ENCODE results near the gene CCNK. TPM values are rescaled to one million over a fixed set of nuclear protein-coding genes. Genes with fewer than 3 reads are reported as not detected.

Gene CCNK
- total and polyA plus RNA-seq, 7 experiments from 2014 or later: 16.5 to 139 (median 72.4) TPM

DNA sequence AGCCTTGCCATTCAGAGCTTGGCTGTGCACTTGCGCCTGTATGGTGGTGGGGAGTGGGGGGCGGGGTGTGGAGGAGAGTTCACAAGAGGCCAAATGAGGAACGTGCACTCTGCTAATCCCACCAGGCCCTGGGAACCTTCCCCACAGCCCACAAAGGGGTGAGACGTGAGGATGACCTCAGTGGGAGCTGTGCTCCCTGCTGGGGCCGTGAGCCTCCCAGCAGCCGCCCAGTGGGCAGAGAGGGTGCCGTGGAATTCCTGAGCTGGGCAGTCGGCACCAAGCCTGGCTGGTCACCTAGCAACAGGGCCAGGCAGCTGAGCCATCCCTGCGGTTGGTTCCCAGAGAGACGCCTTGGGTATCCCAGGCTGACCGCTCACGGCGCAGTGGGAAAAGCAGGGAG is 53.7 kb downstream of the CCNK start:
- CTCF ChIA-PET: no interaction called here

DNA sequence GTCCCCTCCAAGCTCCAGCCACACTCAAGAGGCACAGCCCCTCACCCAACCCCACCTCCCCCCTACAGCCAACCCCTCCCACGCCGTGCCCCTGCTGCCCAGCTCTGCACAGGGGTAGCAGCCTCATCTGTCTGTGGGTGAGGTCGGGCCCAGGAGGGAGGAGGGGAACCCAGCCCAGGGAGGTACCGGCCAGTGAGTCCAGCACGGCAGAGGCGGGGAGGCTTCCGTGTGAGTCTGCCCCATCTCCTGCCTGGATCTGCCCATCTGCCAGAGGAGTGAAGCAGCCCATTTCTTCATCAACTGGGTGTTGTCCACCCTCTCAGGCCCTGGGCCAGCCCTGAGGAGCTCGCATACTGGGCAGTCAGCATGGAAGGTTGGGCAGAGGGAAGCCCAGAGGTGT is 54.2 kb downstream of the CCNK start:
- Mint-ChIP-seq H3K27ac (no peak overlapping the region), H3K9me3 (no peaks in the 10 kb centered on the region), H3K27me3 (no peaks in the 10 kb centered on the region), H3K36me3 (no peaks in the 10 kb centered on the region), H3K4me3 (no peak overlapping the region), H3K4me1 (peaks cover 0 to 5% (median 0%) of the 10 kb centered on the region in 7 donors)
- DNase-seq (no peak), ATAC-seq (no peak)
- Histone ChIP-seq H3K4me3 (ENCODE audit: low read length) (no peak overlapping the region), H3K27ac (ENCODE audit: low read depth, low read length) (no peak overlapping the region), H3K36me3 (ENCODE audit: control insufficient read depth in 2 of 3, insufficient read depth in 3 of 3, low read length in 3 of 3) (peaks cover 0 to 4% (median 0%) of the 10 kb centered on the region in 3 experiments), H3K9me3 (ENCODE audit: control insufficient read depth in 2 of 3, low read length in 3 of 3) (no peaks in the 10 kb centered on the region), H3K27me3 (ENCODE audit: control insufficient read depth in 2 of 2, insufficient read depth in 2 of 2, low read length in 2 of 2) (no peaks in the 10 kb centered on the region), H3K4me1 (ENCODE audit: control insufficient read depth in 2 of 2, insufficient read depth in 2 of 2, low read length in 2 of 2) (no peaks in the 10 kb centered on the region)
- CTCF ChIA-PET: no interaction called here
- POLR2A ChIA-PET: no interaction called here
- intact Hi-C loops (cut with micrococcal nuclease): no loop called here

More for the DNA sequence above, 53.7 kb downstream of the CCNK start:
- Histone ChIP-seq H3K9me3 (ENCODE audit: control insufficient read depth in 2 of 3, low read length in 3 of 3) (no peaks in the 10 kb centered on the region), H3K4me1 (ENCODE audit: control insufficient read depth in 2 of 2, insufficient read depth in 2 of 2, low read length in 2 of 2) (no peaks in the 10 kb centered on the region), H3K36me3 (ENCODE audit: control insufficient read depth in 2 of 3, insufficient read depth in 3 of 3, low read length in 3 of 3) (peaks cover 0 to 4% (median 0%) of the 10 kb centered on the region in 3 experiments), H3K27ac (ENCODE audit: low read depth, low read length) (no peak overlapping the region), H3K4me3 (ENCODE audit: low read length) (no peak overlapping the region), H3K27me3 (ENCODE audit: control insufficient read depth in 2 of 2, insufficient read depth in 2 of 2, low read length in 2 of 2) (no peaks in the 10 kb centered on the region)
- ATAC-seq (no peak), DNase-seq (no peak)
- Mint-ChIP-seq H3K36me3 (no peaks in the 10 kb centered on the region), H3K4me3 (no peak overlapping the region), H3K27me3 (no peaks in the 10 kb centered on the region), H3K27ac (no peak overlapping the region), H3K9me3 (no peaks in the 10 kb centered on the region), H3K4me1 (peaks cover 0 to 5% (median 0%) of the 10 kb centered on the region in 7 donors)
- intact Hi-C loops (cut with micrococcal nuclease): no loop called here
- POLR2A ChIA-PET: interaction anchor here (0.7 kb wide), 1 partner anchor 54 kb away, joined by 5 read pairs; the partner anchor contains the start of gene CCNK

DNA sequence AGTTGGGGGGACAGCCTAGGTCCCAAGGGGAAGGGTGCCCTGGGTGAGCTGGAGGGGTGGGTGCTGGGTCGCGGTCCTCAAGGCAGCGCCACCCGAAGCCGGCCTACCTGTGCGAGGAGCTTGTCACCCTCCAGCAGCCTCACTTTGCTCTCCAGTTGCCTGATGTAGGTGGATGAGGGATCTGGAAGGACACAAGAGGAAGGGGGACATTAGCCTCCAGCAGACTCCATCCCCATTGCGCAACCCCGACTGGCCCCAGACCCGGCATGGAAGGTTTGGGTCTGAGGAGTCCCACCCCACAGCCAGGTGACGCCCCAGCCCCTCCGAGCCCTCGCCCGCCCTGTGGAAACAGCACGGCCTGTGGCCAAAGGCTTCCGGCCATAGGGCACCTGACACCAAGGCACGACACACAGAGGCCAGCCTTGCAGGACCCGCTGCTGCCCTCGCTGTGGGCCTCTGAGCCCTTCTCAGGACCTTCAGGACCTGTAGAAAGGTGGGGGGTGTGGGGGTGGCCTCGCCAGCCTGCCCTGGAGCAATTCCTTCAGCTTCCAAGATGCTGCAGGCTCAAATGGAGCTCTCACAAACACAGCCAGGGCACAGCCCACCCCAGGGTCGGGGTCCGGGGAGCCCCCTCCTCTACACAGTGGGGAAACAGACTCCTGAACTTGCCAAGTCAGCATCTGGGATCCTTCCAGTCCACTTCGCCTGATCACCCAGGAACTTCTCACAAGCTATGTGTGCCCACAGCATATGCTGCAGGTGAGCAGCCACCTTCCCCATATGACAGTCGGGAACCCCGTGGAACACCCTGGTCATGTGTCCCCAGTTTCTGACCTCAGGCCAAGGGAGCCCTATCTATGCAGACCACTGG is 54.9 kb downstream of the CCNK start:
- Mint-ChIP-seq H3K27me3 (no peaks in the 10 kb centered on the region), H3K4me1 (peaks cover 0 to 7% (median 1%) of the 10 kb centered on the region in 7 donors), H3K9me3 (no peaks in the 10 kb centered on the region), H3K27ac (no peak overlapping the region), H3K36me3 (no peaks in the 10 kb centered on the region), H3K4me3 (no peak overlapping the region)
- no peak overlapping the region for H3K4me3 ChIP-seq (ENCODE audit: low read length)
- H3K36me3 ChIP-seq (ENCODE audit: control insufficient read depth in 2 of 3, insufficient read depth in 3 of 3, low read length in 3 of 3): peaks cover 0 to 4% (median 0%) of the 10 kb centered on the region in 3 experiments
- no peaks in the 10 kb centered on the region for H3K27me3 ChIP-seq (ENCODE audit: control insufficient read depth in 2 of 2, insufficient read depth in 2 of 2, low read length in 2 of 2)
- ATAC-seq (no peak), DNase-seq (no peak)
- POLR2A ChIA-PET: no interaction called here
- no peaks in the 10 kb centered on the region for H3K4me1 ChIP-seq (ENCODE audit: control insufficient read depth in 2 of 2, insufficient read depth in 2 of 2, low read length in 2 of 2)
- CTCF ChIA-PET: interaction anchor here (0.5 kb wide), 1 partner anchor 52 kb away, joined by 3 read pairs; no protein-coding TSS in a partner anchor
- intact Hi-C loops (cut with micrococcal nuclease): no loop called here
- no peaks in the 10 kb centered on the region for H3K9me3 ChIP-seq (ENCODE audit: control insufficient read depth in 2 of 3, low read length in 3 of 3)
- H3K27ac ChIP-seq (ENCODE audit: low read depth, low read length): no peak overlapping the region

DNA sequence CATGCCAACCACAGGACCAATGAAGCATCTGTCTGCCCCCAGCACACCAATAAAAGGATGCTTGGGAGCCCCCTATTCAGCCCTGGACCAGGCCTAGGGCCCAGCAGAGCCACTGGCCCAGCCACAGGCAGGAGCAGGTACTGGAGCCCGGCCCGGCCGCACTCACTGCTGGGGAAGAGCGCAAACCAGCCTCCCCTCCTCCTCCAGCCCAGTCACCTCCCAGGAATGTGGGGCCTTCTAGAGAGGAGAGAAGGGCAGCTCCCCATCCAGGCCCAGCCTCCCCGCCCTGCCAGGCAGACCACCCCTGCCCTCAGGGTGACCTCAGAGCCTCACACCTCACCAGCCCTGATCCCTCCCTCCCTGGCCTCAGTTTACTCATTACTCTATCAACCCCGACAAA is 56.2 kb downstream of the CCNK start:
- Mint-ChIP-seq H3K9me3 (no peaks in the 10 kb centered on the region), H3K36me3 (no peaks in the 10 kb centered on the region), H3K27me3 (no peaks in the 10 kb centered on the region), H3K4me3 (no peak overlapping the region), H3K27ac (no peak overlapping the region), H3K4me1 (peaks cover 0 to 13% (median 10%) of the 10 kb centered on the region in 7 donors)
- ATAC-seq (no peak), DNase-seq (no peak)
- ChIA-PET CTCF (no interaction called here), POLR2A (no interaction called here)
- H3K36me3 ChIP-seq (ENCODE audit: control insufficient read depth in 2 of 3, insufficient read depth in 3 of 3, low read length in 3 of 3): peaks cover 0 to 4% (median 0%) of the 10 kb centered on the region in 3 experiments
- H3K4me1 ChIP-seq (ENCODE audit: control insufficient read depth in 2 of 2, insufficient read depth in 2 of 2, low read length in 2 of 2): no peaks in the 10 kb centered on the region
- no peaks in the 10 kb centered on the region for H3K27me3 ChIP-seq (ENCODE audit: control insufficient read depth in 2 of 2, insufficient read depth in 2 of 2, low read length in 2 of 2)
- no peak overlapping the region for H3K4me3 ChIP-seq (ENCODE audit: low read length)
- H3K9me3 ChIP-seq (ENCODE audit: control insufficient read depth in 2 of 3, low read length in 3 of 3): no peaks in the 10 kb centered on the region
- no peak overlapping the region for H3K27ac ChIP-seq (ENCODE audit: low read depth, low read length)
- intact Hi-C loops (cut with micrococcal nuclease): no loop called here

DNA sequence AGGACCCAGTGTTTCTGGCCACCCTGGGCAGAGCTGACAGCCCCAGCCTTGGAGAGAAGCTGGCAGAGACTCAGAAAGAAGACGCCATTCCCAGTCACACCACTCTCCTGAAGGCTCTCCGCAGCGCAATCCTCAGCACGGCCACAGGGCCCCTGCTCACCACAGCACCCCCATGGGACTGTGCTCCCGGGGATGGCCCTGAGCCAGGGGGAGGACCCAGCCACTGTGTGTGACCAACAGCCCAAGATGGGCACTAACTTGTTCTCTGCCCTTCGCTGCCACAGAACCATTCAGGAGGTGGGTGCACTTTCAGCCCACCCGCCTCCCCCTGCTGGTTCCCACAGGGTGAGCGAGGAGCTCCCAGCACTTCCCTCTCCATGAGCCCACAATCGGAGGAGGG is 57.1 kb downstream of the CCNK start:
- Histone ChIP-seq H3K36me3 (ENCODE audit: control insufficient read depth in 2 of 3, insufficient read depth in 3 of 3, low read length in 3 of 3) (peaks cover 0 to 4% (median 0%) of the 10 kb centered on the region in 3 experiments), H3K4me1 (ENCODE audit: control insufficient read depth in 2 of 2, insufficient read depth in 2 of 2, low read length in 2 of 2) (no peaks in the 10 kb centered on the region), H3K4me3 (ENCODE audit: low read length) (no peak overlapping the region), H3K9me3 (ENCODE audit: control insufficient read depth in 2 of 3, low read length in 3 of 3) (no peaks in the 10 kb centered on the region), H3K27me3 (ENCODE audit: control insufficient read depth in 2 of 2, insufficient read depth in 2 of 2, low read length in 2 of 2) (no peaks in the 10 kb centered on the region), H3K27ac (ENCODE audit: low read depth, low read length) (no peak overlapping the region)
- Mint-ChIP-seq H3K27me3 (no peaks in the 10 kb centered on the region), H3K4me1 (peaks cover 0 to 13% (median 12%) of the 10 kb centered on the region in 7 donors), H3K4me3 (no peak overlapping the region), H3K36me3 (no peaks in the 10 kb centered on the region), H3K9me3 (no peaks in the 10 kb centered on the region), H3K27ac (no peak overlapping the region)
- intact Hi-C loops (cut with micrococcal nuclease): no loop called here
- DNase-seq (no peak), ATAC-seq (no peak)
- ChIA-PET POLR2A (no interaction called here), CTCF (interaction anchor here (0.6 kb wide), 1 partner anchor 258 kb away, joined by 3 read pairs; no protein-coding TSS in a partner anchor)

DNA sequence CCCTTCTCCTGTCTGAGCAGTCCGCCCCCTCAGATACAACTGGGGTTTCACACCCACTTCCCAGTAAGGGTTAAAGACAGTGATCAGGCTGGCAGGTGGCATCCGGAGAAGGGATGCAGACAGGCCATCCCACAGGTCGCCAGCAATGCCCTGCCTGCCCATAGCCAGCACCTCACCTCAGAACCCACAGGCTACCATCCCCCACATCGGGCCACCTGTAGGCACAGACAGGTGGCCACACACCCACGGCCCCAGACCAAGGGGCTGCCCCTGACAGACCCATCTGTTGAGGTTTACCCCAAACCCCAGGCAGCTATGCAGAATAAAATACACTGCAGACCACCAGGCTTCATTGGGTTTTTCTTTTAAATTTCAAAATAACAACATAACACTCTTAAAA is 57.5 kb downstream of the CCNK start:
- CTCF ChIA-PET: interaction anchor here (0.6 kb wide), 1 partner anchor 257 kb away, joined by 3 read pairs; no protein-coding TSS in a partner anchor
- ATAC-seq: no peak
- no peaks in the 10 kb centered on the region for H3K36me3 Mint-ChIP-seq

More for the DNA sequence above, 57.5 kb downstream of the CCNK start:
- no peaks in the 10 kb centered on the region for H3K9me3 ChIP-seq (ENCODE audit: control insufficient read depth in 2 of 3, low read length in 3 of 3)
- intact Hi-C loops (cut with micrococcal nuclease): no loop called here
- no peak overlapping the region for H3K4me3 ChIP-seq (ENCODE audit: low read length)
- H3K27ac ChIP-seq (ENCODE audit: low read depth, low read length): no peak overlapping the region
- no peaks in the 10 kb centered on the region for H3K27me3 Mint-ChIP-seq
- H3K27ac Mint-ChIP-seq: no peak overlapping the region
- no peaks in the 10 kb centered on the region for H3K27me3 ChIP-seq (ENCODE audit: control insufficient read depth in 2 of 2, insufficient read depth in 2 of 2, low read length in 2 of 2)
- DNase-seq: no peak
- no peaks in the 10 kb centered on the region for H3K9me3 Mint-ChIP-seq
- POLR2A ChIA-PET: no interaction called here
- H3K4me3 Mint-ChIP-seq: no peak overlapping the region
- H3K4me1 ChIP-seq (ENCODE audit: control insufficient read depth in 2 of 2, insufficient read depth in 2 of 2, low read length in 2 of 2): no peaks in the 10 kb centered on the region
- peaks cover 0 to 4% (median 0%) of the 10 kb centered on the region in 3 experiments for H3K36me3 ChIP-seq (ENCODE audit: control insufficient read depth in 2 of 3, insufficient read depth in 3 of 3, low read length in 3 of 3)
- H3K4me1 Mint-ChIP-seq: peaks cover 0 to 17% (median 15%) of the 10 kb centered on the region in 7 donors
